LNCAP (cell line): Measurements from ENCODE around the gene TRIB2.

ENCODE experiments used
- CTCF ChIP-seq: fragments of 450-650 bp; IDR thresholded peaks from 2 replicates; pipeline ENCODE4 v1.5.1; 2017; ENCODE audit warnings: mild to moderate bottlenecking

TRIB2 gene

DNA sequence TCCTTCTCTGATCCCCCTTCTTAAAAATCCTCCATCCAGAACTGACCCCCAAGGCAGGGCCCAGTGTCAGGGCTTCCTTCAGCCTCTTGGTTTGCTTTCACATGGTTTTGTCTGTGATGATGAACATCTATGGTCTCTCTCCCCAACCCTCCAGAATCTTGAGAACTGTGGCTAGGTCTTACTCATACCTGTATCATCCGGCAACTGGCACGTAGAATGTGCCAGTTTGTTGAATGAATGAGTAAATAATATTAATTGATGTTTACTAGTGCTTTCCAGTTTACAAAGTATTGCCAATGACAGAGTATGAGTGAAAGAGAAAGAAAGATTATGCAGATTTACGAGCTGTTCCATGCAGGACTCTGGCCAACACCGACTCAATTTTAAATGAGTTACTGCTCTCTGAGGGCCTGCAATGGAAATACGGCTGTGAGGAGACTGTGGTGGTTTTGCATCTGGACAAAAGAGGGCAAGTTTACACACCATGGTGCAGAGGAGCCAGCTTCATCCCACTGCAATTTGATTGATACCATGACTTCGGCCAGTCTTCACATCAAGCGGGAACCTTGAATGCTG lies 29.9 kb upstream of the TRIB2 start:
- no peak for TF ChIP-seq CTCF

- no peak for TF ChIP-seq CTCF
Observed at GRCh38 chr2:12688091-12688490, 28.6 kb upstream of the TRIB2 start.

DNA sequence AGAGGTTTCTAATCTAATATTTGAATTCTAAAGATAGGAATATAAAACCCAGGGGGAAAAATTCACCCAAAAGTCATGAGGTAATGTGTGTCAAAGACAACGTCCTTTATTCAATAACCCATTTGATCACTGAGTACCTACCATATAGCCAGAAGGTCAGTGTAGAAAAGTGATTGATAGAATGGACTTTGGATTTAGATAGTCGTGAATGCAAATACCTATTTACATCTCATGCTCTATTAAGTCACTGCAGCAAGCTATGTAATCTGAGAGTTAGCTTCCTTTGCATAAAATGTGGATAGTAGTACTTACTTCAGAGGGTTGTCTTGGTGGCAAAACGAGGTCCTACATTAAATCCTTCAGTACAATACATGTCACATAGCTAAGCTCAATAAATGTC lies 27.8 kb upstream of the TRIB2 start:
- TF ChIP-seq CTCF, result no peak

DNA sequence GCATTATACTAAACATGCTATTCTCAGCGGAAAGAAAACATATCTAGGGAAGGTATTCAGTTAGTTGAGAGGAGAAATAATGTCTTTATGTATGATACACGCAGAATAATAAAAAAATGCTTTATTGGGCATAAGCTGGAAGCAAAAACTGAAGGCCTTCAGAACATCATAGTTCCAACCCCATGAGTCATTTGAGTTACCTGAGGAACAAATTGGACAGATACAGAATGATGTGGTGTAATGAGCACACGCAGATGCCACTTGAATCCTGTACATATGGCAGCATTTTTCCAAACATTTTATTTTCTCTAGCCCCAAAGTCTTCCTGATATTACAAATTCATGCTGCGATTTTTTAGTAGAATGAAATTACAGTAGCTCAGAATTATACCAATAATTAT lies 23.2 kb upstream of the TRIB2 start:
- no peak for TF ChIP-seq CTCF

DNA sequence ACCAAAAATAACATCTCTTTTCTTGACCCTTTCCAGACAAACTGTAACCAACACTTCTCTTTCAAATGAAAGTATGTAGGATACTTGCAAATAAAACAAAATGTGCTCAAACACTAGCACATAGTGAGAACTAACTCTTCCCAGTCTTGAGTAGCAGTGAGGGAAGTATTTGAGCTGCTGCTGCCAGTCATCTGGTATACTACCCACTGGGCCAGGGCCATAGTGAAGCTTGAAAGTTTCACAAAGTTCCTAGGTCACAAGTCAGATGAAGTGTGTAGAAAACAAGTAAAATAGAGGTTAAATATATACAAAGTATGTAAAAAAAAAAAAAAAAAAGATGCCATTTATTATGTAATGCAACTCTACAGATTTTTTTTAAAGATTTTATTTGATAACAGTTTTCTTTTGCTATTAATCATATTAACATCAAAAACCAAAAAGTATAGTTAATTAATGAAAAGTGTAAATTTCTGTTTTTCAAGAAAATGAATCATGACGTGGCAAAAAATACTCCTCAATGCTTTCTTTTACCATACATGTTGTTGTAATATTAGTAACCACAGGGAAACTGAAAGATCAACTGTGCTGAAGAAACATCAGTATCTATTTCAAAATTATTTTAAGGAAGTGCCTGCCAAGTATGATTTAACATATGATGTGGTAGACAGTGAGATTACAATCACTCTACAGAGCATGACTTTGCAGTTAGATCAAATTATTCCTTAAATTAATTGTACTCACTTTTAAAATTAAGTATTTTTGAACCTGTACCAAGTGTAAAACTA lies 21.6 kb upstream of the TRIB2 start:
- no peak for TF ChIP-seq CTCF

GRCh38 chr2:12697617-12698016 lies 19.1 kb upstream of the TRIB2 start:
- TF ChIP-seq CTCF, result no peak

- TF ChIP-seq CTCF, result no peak
Observed at GRCh38 chr2:12700989-12701388, 15.7 kb upstream of the TRIB2 start.
